Panc1 (cell line): ENCODE data around the gene NAPSA. TPM values are rescaled to one million over a fixed set of nuclear protein-coding genes. Genes with fewer than 3 reads are reported as not detected.

ENCODE experiments used
- ATAC-seq: fragments of 200-7000 bp; cut with Tn5 transposase; 2 replicates; pipeline ENCODE4 v1.9.1; 2020; ENCODE audit warnings: mild to moderate bottlenecking, moderate library complexity
- BruUV-seq: library from RNA; stranded (reverse); fragments of 400-500 nt; replicated peaks from 2 replicates; lab custom pipeline; 2021; lab: Mats Ljungman, UMichigan
- CTCF ChIA-PET: fragments of 300-600 bp; sonication (Branson Sonifier 250); formaldehyde crosslinking; loops from one replicate; lab custom pipeline; 2022; ENCODE audit warnings: antibody characterized with exemption; lab: Charles Lee
- POLR2A ChIA-PET: fragments of 300-600 bp; sonication (Branson Sonifier 250); formaldehyde crosslinking; loops from one replicate; lab custom pipeline; 2022; ENCODE audit warnings: antibody characterized with exemption; lab: Charles Lee
- DNase-seq: peaks from one replicate; pipeline ENCODE4 v3.0.0-alpha.2; 2010; ENCODE audit warnings: low read depth, low spot score
- H3K27ac ChIP-seq: 2 replicates; pipeline ENCODE4 v1.5.1; 2011; ENCODE audit warnings: mild to moderate bottlenecking, low read length, inconsistent platforms
- H3K27me3 ChIP-seq: fragments of 200-500 bp; sonication (Bioruptor generic); 2 replicates; pipeline ENCODE4 v1.6.0; 2014; ENCODE audit warnings: low read length, inconsistent platforms; ENCODE audit not compliant: control insufficient read depth, insufficient read depth
- H3K36me3 ChIP-seq: fragments of 200-500 bp; sonication (Bioruptor generic); 2 replicates; pipeline ENCODE4 v1.5.1; 2014; ENCODE audit warnings: inconsistent platforms, mild to moderate bottlenecking, low read length, moderate library complexity; ENCODE audit not compliant: control insufficient read depth, insufficient read depth
- H3K4me1 ChIP-seq: 2 replicates; pipeline ENCODE4 v1.5.1; 2011; ENCODE audit warnings: inconsistent platforms, mild to moderate bottlenecking, low read length, moderate library complexity; ENCODE audit not compliant: control insufficient read depth, insufficient read depth
- H3K4me3 ChIP-seq, 2 experiments: 2 replicates each; pipeline ENCODE4 v1.5.1; 2011 to 2012; ENCODE audit warnings: low read depth in 2 of 2, low read length in 2 of 2, mild to moderate bottlenecking in 2 of 2, inconsistent platforms in 1 of 2, moderate library complexity in 1 of 2
- H3K9me3 ChIP-seq: fragments of 200-500 bp; sonication (Bioruptor generic); 2 replicates; pipeline ENCODE4 v1.5.1; 2014; ENCODE audit warnings: low read depth, mild to moderate bottlenecking, inconsistent platforms, low read length, moderate library complexity; ENCODE audit not compliant: control insufficient read depth, insufficient read depth
- CTCF ChIP-seq: fragments of 450-650 bp; IDR thresholded peaks from 2 replicates; pipeline ENCODE4 v1.5.1; 2017; ENCODE audit warnings: mild to moderate bottlenecking
- POLR2AphosphoS5 ChIP-seq: IDR thresholded peaks from 2 replicates; pipeline ENCODE4 v1.6.1; 2012; ENCODE audit warnings: mild to moderate bottlenecking, low read depth, low read length, moderate library complexity
- REST ChIP-seq, 2 experiments: IDR thresholded peaks; 2 replicates each; pipeline ENCODE4 v1.6.1; 2011 to 2012; ENCODE audit warnings: low read depth in 2 of 2, control low read depth in 1 of 2, low read length in 1 of 2, mild to moderate bottlenecking in 1 of 2, moderate library complexity in 1 of 2; ENCODE audit not compliant: insufficient read depth in 1 of 2
- SIN3A ChIP-seq: IDR thresholded peaks from 2 replicates; pipeline ENCODE4 v1.6.1; 2012; ENCODE audit warnings: low read depth, mild to moderate bottlenecking, low read length, moderate library complexity, borderline replicate concordance; ENCODE audit not compliant: insufficient read depth
- TCF7L2 ChIP-seq: IDR thresholded peaks from 2 replicates; pipeline ENCODE4 v1.6.1; 2011; ENCODE audit warnings: mild to moderate bottlenecking, low read depth, low read length, inconsistent platforms
- in situ Hi-C: cut with HindIII; loops from 2 replicates; pipeline ENCODE4 v1.10.0; 2016; ENCODE audit warnings: low sequenced_read_pairs, low pct_unique_long_range_greater_than_20kb
- intact Hi-C: fragments of 100-400 bp; cut with micrococcal nuclease; formaldehyde crosslinking; loops from one replicate; pipeline ENCODE4 v1.10.0; 2022; ENCODE audit not compliant: unreplicated experiment
- total RNA-seq: library from RNA; stranded (reverse); gene quantifications from one replicate; pipeline ENCODE4 v1.2.1, GENCODE V29; 2021; ENCODE audit not compliant: unreplicated experiment

Gene NAPSA
- total RNA-seq, 1 experiment from 2014 or later, result 2.5 TPM

DNA sequence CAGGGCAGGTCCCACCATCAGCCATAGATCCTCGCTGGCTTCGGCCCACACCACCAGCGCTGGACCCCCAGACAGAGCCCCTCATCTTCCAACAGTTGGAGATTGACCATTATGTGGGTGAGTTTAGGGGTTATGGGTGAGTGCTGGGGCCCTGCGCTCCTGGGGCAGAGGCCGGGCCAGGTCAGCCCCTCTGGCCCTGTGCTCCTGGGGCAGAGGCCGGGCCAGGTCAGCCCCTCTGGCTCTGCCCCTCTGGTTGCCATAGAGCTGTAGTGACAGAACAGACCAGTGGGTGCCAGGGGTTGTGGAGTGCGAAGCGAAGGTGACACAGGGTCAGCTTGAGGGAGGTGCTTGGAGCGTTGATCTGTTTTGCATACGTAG lies 33.9 kb upstream of the NAPSA start:
- intact Hi-C loops (no loop called here), in situ Hi-C loops (no loop called here)
- H3K9me3 ChIP-seq, result no peaks in the 10 kb centered on the region
- no peaks in the 10 kb centered on the region for H3K36me3 ChIP-seq
- ChIA-PET POLR2A (interaction anchor here (0.6 kb wide), 1 partner anchor 10 kb away, joined by 3 read pairs; no protein-coding TSS in a partner anchor), CTCF (interaction anchor here (0.5 kb wide), 1 partner anchor 776 kb away, joined by 3 read pairs; no protein-coding TSS in a partner anchor)
- no peak overlapping the region for H3K27ac ChIP-seq
- DNase-seq (no peak), ATAC-seq (no peak)
- no peaks in the 10 kb centered on the region for H3K27me3 ChIP-seq
- TF ChIP-seq TCF7L2 (no peak), CTCF (no peak), REST (IDR thresholded peaks at IDR 0.05; ENCODE audit: insufficient read depth in 1 of 2, low read depth in 2 of 2, low read length in 1 of 2) (no peak), POLR2AphosphoS5 (no peak), SIN3A (no peak)
- no peak overlapping the region for H3K4me3 ChIP-seq
- BruUV-seq, result no TSS peak
- no peaks in the 10 kb centered on the region for H3K4me1 ChIP-seq

- intact Hi-C loops, result no loop called here
- Histone ChIP-seq H3K4me3 (no peak overlapping the region), H3K9me3 (no peaks in the 10 kb centered on the region), H3K4me1 (no peaks in the 10 kb centered on the region), H3K36me3 (no peaks in the 10 kb centered on the region), H3K27me3 (no peaks in the 10 kb centered on the region), H3K27ac (no peak overlapping the region)
- in situ Hi-C loops, result no loop called here
- ChIA-PET CTCF (interaction anchor here (0.5 kb wide), 1 partner anchor 776 kb away, joined by 3 read pairs; no protein-coding TSS in a partner anchor), POLR2A (interaction anchor here (0.6 kb wide), 1 partner anchor 10 kb away, joined by 3 read pairs; no protein-coding TSS in a partner anchor)
- ATAC-seq, result no peak
- no peak for DNase-seq
- no TSS peak for BruUV-seq
- TF ChIP-seq REST (IDR thresholded peaks at IDR 0.05; ENCODE audit: insufficient read depth in 1 of 2, low read depth in 2 of 2, low read length in 1 of 2) (no peak), POLR2AphosphoS5 (no peak), TCF7L2 (no peak), SIN3A (no peak), CTCF (no peak)
Observed at GRCh38 chr19:50398675-50399367, 33.4 kb upstream of the NAPSA start.
